ENCODE results near the gene LY86. TPM values are rescaled to one million over a fixed set of nuclear protein-coding genes. Genes with fewer than 3 reads are reported as not detected.

The LY86 gene
- total and polyA plus RNA-seq, 4 experiments from 2014 or later = 1.0 to 4.6 (median 1.5) TPM

DNA sequence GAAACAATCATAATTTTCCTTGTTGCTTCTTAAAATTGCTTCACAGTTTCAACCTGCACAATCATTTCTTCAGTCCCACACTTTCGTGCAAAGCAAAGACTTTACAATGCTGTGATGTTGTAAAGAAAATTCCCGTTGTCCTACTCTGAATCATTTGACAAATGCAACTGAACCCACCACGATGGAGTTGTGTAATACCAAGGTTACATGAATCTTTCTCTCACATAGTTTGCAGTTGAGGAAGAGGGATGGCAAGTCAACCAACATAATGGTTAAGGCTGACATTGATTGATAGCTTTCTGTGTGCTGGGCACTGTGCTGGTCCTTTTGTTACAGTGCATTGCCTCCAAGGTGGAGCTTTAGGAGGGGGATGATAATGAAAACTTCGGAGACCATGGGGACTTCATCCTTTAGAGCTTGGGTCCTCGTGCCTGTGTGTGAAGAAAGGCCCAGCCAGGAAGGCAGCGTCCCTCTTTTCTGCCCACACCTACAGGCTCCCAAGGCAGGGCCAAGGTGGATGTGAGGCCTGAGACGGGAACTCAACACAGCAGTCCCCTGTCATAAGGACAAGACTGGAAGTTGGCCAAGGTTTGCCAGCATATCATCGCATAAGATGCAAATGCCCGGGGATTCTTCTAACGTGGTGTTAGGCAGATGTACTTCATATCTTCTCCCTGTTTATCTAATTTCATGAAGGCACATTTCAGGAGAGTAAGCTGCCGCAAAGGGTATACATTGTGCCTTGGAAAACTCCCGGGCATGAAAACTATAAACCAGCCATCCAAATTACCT lies 96.9 kb downstream of the LY86 start:
- ChIA-PET CTCF (ENCODE audit: partially characterized antibody) (interaction anchor here (1.8 kb wide), 1 partner anchor 10 kb away, joined by 6 read pairs; no protein-coding TSS in a partner anchor), POLR2A (ENCODE audit: partially characterized antibody) (no interaction called here)
- H3K9me3 Mint-ChIP-seq = no peaks in the 10 kb centered on the region
- H3K27me3 Mint-ChIP-seq = peaks cover 4 to 7% of the 10 kb centered on the region in 2 donors
- Histone ChIP-seq H3K9me3 (ENCODE audit: control insufficient read depth in 1 of 2, low read length in 2 of 2) (no peaks in the 10 kb centered on the region), H3K36me3 (ENCODE audit: insufficient read depth, low read length) (no peaks in the 10 kb centered on the region), H3K4me3 (ENCODE audit: low read length in 2 of 2) (no peak overlapping the region), H3K27ac (ENCODE audit: low read depth, low read length) (no peak overlapping the region), H3K27me3 (ENCODE audit: insufficient read depth, low read length) (no peaks in the 10 kb centered on the region), H3K4me1 (ENCODE audit: insufficient read depth, low read length) (peaks cover 9% of the 10 kb centered on the region)
- no peak overlapping the region for H3K4me3 Mint-ChIP-seq
- peaks cover 9 to 16% (median 13%) of the 10 kb centered on the region in 4 donors for H3K4me1 Mint-ChIP-seq
- H3K27ac Mint-ChIP-seq = peak overlapping the region in 1 of 7 donors; percentile 51
- intact Hi-C loops (cut with micrococcal nuclease) = no loop called here
- no peaks in the 10 kb centered on the region for H3K36me3 Mint-ChIP-seq
- DNase-seq = no peak

DNA sequence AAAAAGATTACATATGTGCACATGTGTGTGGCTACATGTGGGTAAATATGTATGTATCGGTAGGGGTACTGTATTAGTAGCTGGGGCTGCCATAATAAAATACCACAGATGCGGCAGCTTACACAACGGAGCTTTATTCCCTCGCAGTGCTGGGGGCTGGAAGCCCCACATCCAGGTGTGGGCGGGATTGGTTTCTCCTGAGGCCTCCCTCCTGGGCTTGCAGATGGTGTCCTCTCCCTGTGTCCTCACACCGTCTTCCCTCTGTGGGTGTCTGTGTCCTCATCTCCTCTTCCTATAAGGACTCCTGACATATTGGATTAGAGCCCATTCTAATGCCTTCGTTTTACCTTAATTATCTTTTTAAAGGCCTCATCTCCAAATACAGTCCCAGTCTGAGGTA lies 97.7 kb downstream of the LY86 start:
- Mint-ChIP-seq H3K27me3 (peaks cover 4 to 9% of the 10 kb centered on the region in 2 donors), H3K27ac (no peak overlapping the region), H3K4me3 (peak overlapping the region in 3 of 8 donors; percentile 22 to 67 (median 43)), H3K4me1 (peaks cover 9 to 16% (median 13%) of the 10 kb centered on the region in 4 donors), H3K36me3 (no peaks in the 10 kb centered on the region), H3K9me3 (peaks cover 0 to 3% (median 0%) of the 10 kb centered on the region in 8 donors)
- no peaks in the 10 kb centered on the region for H3K9me3 ChIP-seq (ENCODE audit: control insufficient read depth in 1 of 2, low read length in 2 of 2)
- H3K27ac ChIP-seq (ENCODE audit: low read depth, low read length) = no peak overlapping the region
- CTCF ChIA-PET (ENCODE audit: partially characterized antibody) = interaction anchor here (1.4 to 1.8 kb wide), 2 partner anchors 9 to 10 kb away, joined by 5 to 6 read pairs; no protein-coding TSS in a partner anchor
- no peak overlapping the region for H3K4me3 ChIP-seq (ENCODE audit: low read length in 2 of 2)
- intact Hi-C loops (cut with micrococcal nuclease) = no loop called here
- H3K4me1 ChIP-seq (ENCODE audit: insufficient read depth, low read length) = peaks cover 9% of the 10 kb centered on the region
- no peak for DNase-seq
- H3K27me3 ChIP-seq (ENCODE audit: insufficient read depth, low read length) = no peaks in the 10 kb centered on the region
- H3K36me3 ChIP-seq (ENCODE audit: insufficient read depth, low read length) = no peaks in the 10 kb centered on the region
- POLR2A ChIA-PET (ENCODE audit: partially characterized antibody) = no interaction called here

DNA sequence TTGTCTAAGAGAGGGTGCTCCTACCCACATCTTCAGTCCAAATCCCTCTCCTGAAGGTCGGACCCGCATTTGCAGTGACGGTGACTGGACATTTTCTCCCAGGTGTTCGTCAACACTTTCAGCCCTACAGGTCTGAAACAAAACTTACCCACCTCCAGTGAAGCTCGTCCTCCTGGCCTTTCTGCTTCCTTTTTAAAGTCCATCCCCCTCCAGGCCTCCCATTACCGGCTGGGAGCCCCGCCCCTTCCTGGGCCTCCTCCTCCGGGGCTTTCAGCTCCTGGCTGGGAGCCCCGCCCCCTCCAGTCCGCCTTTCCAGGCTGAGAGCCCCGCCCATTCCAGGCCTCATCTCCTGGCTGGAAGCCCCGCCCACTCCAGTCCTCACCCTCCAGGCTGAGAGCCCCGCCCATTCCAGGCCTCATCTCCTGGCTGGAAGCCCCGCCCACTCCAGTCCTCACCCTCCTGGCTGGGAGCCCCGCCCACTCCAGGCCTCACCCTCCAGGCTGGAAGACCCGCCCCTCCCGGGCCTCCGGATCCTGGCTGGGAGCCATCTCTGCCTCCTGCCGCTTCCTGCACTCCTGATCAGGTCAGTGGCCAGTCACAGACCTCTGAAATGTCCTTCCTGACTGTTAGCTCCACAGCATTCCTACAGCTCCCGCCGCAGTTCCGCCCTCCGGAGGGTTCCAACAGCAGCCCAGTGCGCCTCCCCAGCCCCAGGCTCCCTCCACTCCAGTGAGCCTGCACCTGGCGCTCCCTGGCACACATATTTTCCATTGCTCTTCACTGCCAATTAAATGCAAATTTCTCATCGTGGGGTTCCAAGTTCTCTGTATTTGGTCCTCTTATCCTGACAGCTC lies 98.5 kb downstream of the LY86 start:
- no peaks in the 10 kb centered on the region for H3K27me3 ChIP-seq (ENCODE audit: insufficient read depth, low read length)
- Mint-ChIP-seq H3K36me3 (no peaks in the 10 kb centered on the region), H3K4me1 (peaks cover 9 to 16% (median 13%) of the 10 kb centered on the region in 4 donors), H3K9me3 (peaks cover 0 to 3% (median 0%) of the 10 kb centered on the region in 8 donors), H3K27me3 (peaks cover 5 to 9% of the 10 kb centered on the region in 2 donors), H3K4me3 (peak overlapping the region in 3 of 8 donors; percentile 67 to 76 (median 73)), H3K27ac (peak overlapping the region in 1 of 7 donors; percentile 24)
- peak in 1 of 5 donors; percentile 51 for DNase-seq
- H3K27ac ChIP-seq (ENCODE audit: low read depth, low read length) = no peak overlapping the region
- POLR2A ChIA-PET (ENCODE audit: partially characterized antibody) = no interaction called here
- H3K36me3 ChIP-seq (ENCODE audit: insufficient read depth, low read length) = no peaks in the 10 kb centered on the region
- no peaks in the 10 kb centered on the region for H3K9me3 ChIP-seq (ENCODE audit: control insufficient read depth in 1 of 2, low read length in 2 of 2)
- peaks cover 9% of the 10 kb centered on the region for H3K4me1 ChIP-seq (ENCODE audit: insufficient read depth, low read length)
- CTCF ChIA-PET (ENCODE audit: partially characterized antibody) = interaction anchor here (1.4 kb wide), 1 partner anchor 10 kb away, joined by 5 read pairs; no protein-coding TSS in a partner anchor
- intact Hi-C loops (cut with micrococcal nuclease) = no loop called here
- H3K4me3 ChIP-seq (ENCODE audit: low read length in 2 of 2) = no peak overlapping the region

DNA sequence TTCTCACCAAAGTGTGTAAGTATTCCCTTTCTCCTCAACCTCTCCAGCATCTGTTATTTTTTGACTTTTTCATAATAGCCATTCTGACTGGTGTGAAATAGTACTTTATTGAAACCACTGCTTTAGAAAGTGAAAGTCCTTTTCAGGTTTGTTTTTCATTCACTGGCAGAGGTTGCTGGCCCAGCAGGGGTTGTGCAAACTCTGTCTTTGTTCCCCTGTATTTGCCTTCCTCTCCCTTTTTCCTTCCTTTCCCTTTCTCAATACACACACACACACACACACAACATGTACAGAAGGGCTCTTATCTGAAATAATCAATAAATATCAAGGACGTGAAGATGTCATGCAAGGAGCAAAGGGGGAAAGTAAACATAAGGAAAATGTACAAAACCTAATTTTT lies 99.8 kb downstream of the LY86 start:
- POLR2A ChIA-PET (ENCODE audit: partially characterized antibody) = no interaction called here
- no peaks in the 10 kb centered on the region for H3K36me3 Mint-ChIP-seq
- no peaks in the 10 kb centered on the region for H3K36me3 ChIP-seq (ENCODE audit: insufficient read depth, low read length)
- H3K27me3 ChIP-seq (ENCODE audit: insufficient read depth, low read length) = no peaks in the 10 kb centered on the region
- H3K4me3 ChIP-seq (ENCODE audit: low read length in 2 of 2) = no peak overlapping the region
- H3K4me3 Mint-ChIP-seq = no peak overlapping the region
- H3K9me3 ChIP-seq (ENCODE audit: control insufficient read depth in 1 of 2, low read length in 2 of 2) = no peaks in the 10 kb centered on the region
- peaks cover 9 to 16% (median 13%) of the 10 kb centered on the region in 4 donors for H3K4me1 Mint-ChIP-seq
- peaks cover 9% of the 10 kb centered on the region for H3K4me1 ChIP-seq (ENCODE audit: insufficient read depth, low read length)
- H3K27me3 Mint-ChIP-seq = peaks cover 5 to 6% of the 10 kb centered on the region in 2 donors
- no peak overlapping the region for H3K27ac ChIP-seq (ENCODE audit: low read depth, low read length)
- H3K27ac Mint-ChIP-seq = peak overlapping the region in 1 of 7 donors; percentile 88
- CTCF ChIA-PET (ENCODE audit: partially characterized antibody) = no interaction called here
- H3K9me3 Mint-ChIP-seq = peaks cover 0 to 3% (median 0%) of the 10 kb centered on the region in 8 donors
- intact Hi-C loops (cut with micrococcal nuclease) = no loop called here
- no peak for DNase-seq

DNA sequence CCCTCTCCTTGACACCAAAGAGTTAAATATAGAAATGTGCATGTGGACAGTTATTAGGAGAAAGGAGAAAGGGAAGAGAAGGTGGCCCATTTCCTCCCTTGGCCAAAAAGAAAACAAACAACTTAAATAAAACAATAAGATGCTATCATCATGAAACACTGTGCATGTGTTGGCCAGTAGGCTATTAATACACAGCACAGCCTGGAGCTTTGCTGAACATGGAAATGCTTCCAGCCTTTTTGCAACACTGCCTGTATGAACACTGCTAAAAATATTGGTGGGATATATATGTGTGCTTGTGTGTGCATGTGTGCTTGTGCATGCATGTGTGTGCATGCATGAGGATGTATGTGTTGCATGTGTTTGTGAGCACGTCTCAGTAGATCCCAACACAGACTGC lies 100.4 kb downstream of the LY86 start:
- ChIA-PET CTCF (ENCODE audit: partially characterized antibody) (no interaction called here), POLR2A (ENCODE audit: partially characterized antibody) (no interaction called here)
- intact Hi-C loops (cut with micrococcal nuclease) = no loop called here
- Histone ChIP-seq H3K27me3 (ENCODE audit: insufficient read depth, low read length) (no peaks in the 10 kb centered on the region), H3K9me3 (ENCODE audit: control insufficient read depth in 1 of 2, low read length in 2 of 2) (no peaks in the 10 kb centered on the region), H3K36me3 (ENCODE audit: insufficient read depth, low read length) (no peaks in the 10 kb centered on the region), H3K27ac (ENCODE audit: low read depth, low read length) (no peak overlapping the region), H3K4me3 (ENCODE audit: low read length in 2 of 2) (no peak overlapping the region), H3K4me1 (ENCODE audit: insufficient read depth, low read length) (peaks cover 8% of the 10 kb centered on the region)
- Mint-ChIP-seq H3K27me3 (peaks cover 4 to 5% of the 10 kb centered on the region in 2 donors), H3K4me1 (peaks cover 7 to 16% (median 9%) of the 10 kb centered on the region in 4 donors), H3K9me3 (peaks cover 0 to 3% (median 0%) of the 10 kb centered on the region in 8 donors), H3K27ac (no peak overlapping the region), H3K4me3 (no peak overlapping the region), H3K36me3 (no peaks in the 10 kb centered on the region)
- no peak for DNase-seq

DNA sequence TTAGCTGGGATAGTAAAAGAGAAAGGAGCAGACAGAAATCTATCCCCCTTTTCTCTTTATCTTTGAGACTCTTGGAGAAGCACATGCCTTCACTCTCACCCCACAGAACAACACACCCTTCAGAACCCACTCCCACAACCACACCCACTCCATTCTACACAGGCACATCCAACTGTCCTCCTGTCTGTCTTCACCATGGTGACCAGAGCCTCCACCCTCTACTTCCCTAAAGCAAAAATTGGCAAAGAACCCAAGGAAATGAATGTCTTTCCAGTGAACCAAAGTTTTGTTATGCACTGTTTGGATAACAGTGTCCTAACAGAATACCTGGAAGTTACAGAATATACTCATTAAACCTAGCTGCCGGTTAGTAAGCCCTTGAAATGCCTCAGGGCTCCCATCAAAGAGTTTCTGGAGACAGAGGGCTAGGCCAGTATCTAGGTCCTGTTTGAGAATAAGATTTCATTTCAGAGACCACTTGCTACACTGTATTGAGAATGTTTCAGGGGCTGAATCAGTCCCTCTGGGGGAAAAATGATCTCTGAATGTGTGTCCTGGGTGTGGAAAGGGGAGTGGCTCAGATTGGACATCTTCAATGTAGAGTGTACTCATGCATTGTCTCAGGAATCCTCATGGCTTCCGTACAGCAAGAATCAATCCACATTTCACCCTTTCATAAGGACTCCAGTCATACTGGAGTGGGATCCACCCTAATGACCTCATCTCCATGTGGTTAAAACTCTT lies 101.1 kb downstream of the LY86 start:
- Histone ChIP-seq H3K4me1 (ENCODE audit: insufficient read depth, low read length) (peaks cover 1% of the 10 kb centered on the region), H3K27me3 (ENCODE audit: insufficient read depth, low read length) (no peaks in the 10 kb centered on the region), H3K9me3 (ENCODE audit: control insufficient read depth in 1 of 2, low read length in 2 of 2) (no peaks in the 10 kb centered on the region), H3K4me3 (ENCODE audit: low read length in 2 of 2) (no peak overlapping the region), H3K27ac (ENCODE audit: low read depth, low read length) (no peak overlapping the region), H3K36me3 (ENCODE audit: insufficient read depth, low read length) (no peaks in the 10 kb centered on the region)
- Mint-ChIP-seq H3K36me3 (no peaks in the 10 kb centered on the region), H3K4me1 (peaks cover 3 to 16% (median 5%) of the 10 kb centered on the region in 4 donors), H3K9me3 (peaks cover 0 to 3% (median 0%) of the 10 kb centered on the region in 8 donors), H3K27me3 (peaks cover 2 to 3% of the 10 kb centered on the region in 2 donors), H3K27ac (no peak overlapping the region), H3K4me3 (no peak overlapping the region)
- DNase-seq = no peak
- intact Hi-C loops (cut with micrococcal nuclease) = no loop called here
- ChIA-PET POLR2A (ENCODE audit: partially characterized antibody) (no interaction called here), CTCF (ENCODE audit: partially characterized antibody) (no interaction called here)

All from CD4-positive, alpha-beta memory T cell (primary cell).